Stimulated activated CD8-positive, alpha-beta memory T cell treated with anti-CD3 and anti-CD28 coated beads, Interleukin-7, amount 100 ng/mL, for 4 hours (primary cell): Measurements from ENCODE around the gene ANKRD53.
A peak's percentile ranks its signal among the peaks of the same experiment; 100 is the strongest.
"Not testable (repeated sequence)": the region's sequence is repeated elsewhere in the genome, so short reads cannot be mapped to it uniquely, and the experiment has no call there.

ENCODE experiments used
- DNase-seq, 2 donors: peaks; one replicate each; pipeline ENCODE4 v3.0.0-alpha.2; 2020; ENCODE audit warnings: low read depth in 2 of 2

The ANKRD53 gene

GRCh38 chr2:70991142-70991541 is 12.7 kb downstream of the ANKRD53 start:
- no peak for DNase-seq

GRCh38 chr2:70991742-70992141 is 13.3 kb downstream of the ANKRD53 start:
- DNase-seq, result no peak

DNA sequence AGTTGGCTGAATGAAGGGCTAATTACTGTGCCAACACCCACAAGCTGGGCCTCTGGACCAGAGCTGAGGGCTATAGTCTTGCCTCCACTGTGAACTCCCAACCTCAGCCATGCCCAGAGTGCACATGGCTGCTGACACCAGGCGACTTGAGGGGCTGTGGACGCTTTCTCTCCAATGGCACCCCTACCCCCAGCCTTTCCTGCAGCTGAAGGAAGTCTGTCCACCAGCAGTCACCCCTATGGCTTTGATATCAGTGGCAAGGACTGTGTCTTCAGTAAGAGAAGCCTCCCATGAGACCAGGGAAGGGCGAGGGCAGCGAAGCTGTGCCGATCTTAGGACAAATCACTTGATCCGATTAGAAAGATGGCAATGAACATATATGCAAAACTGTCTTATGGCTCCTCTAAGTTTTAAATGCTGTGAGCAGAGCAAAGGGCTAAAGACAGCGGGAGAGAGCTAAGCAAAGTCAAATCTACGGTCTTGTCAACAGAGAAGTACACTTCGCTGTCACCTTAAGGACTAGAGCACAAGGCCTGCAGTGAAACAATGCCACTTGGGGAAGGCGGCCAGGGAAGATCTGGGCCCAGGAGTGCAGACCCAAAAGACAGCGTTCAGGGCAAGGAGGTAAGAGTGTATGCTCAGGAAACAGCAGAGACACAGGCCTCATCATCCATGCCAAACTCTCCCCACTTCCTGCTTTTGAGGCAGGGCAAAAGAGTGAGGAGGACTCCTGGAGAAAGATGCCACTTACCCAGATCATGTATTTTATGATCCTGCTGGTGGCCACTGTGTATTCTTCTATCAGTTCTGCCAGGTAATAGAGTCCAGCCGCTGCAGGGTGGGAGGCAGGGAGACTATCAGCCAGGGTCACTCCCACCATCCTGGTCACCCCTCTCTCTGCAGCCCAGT is 14.8 kb downstream of the ANKRD53 start:
- DNase-seq, result no peak

DNA sequence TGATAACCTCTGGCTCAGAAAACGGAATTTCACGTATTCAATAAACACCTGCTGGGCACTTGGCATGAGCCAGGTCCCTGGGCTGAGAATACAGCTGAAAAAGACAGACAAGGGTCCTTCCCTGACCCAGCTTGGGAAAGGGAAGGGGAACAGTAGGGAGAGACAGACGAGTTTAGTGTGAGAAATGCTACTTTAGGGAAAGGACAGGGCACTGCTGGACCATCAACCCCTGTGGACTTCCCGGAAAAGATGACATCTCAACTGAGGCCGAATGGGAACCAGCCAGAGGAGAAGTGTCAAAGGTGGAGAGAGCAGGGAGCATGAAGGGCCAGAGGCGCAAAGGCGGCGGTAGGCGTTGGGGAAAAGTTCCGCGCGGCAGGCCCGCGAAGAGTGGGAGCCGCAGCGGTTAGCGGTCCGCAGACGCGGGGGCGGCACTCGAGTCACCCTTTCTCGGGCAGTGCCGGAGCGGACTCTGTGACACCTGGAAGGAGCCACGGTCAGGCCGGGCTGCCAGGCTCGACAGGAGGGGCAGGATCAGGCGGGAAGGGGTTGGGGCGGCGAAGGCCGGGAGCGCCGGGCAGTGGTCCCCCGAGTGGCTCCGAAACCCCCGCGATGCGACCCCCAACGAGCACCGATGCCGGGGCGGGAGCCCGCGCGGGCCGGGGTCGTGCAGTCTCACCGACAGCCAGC is 15.7 kb downstream of the ANKRD53 start:
- peak in 1 of 2 donors; percentile 50 for DNase-seq

DNA sequence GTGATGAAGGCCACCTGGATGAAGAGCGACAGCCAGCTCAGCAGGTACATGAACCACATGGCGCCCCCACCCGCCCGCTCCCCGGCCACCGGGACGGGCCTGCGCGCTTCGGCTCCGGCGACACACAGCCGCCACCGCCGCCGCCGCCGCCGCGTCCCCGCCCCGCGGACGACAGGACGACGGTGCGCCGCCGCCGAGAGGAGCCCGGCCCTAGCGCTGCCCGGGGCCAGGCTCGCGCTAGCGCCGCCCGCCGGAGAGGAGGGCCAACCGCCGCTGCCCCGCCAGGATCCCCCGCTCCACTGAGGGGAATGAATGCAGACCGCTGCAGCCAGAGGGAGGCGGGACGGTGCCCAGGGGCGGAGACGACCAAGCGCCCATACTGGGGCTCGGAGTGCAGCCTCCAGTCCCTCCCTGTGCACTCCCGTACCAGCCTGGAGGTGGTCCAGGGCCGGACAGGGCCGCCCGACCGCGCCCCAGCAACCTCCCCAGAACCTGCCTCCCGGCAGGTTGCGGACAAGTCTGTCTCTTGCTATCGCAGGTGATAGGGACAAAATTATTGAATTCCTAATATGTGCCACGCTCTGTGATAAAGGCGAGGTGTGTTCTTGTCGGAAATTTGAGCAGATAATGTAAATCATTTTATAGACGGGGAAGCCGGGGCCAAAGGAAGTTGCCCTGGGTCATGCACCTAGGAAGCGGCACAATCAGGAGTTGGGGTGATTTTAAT is 16.4 kb downstream of the ANKRD53 start, which contains the start of gene TEX261:
Gene TEX261, minus strand, starts transcription at position 175 of the 727 bp plus-strand sequence. Its CDS starts 116 bp downstream, at position 59.
- peak; percentile 68 to 89 for DNase-seq

GRCh38 chr2:70995426-70995729 is 16.9 kb downstream of the ANKRD53 start:
- peak; percentile 33 to 40 for DNase-seq

GRCh38 chr2:70998885-70999284 is 20.5 kb downstream of the ANKRD53 start:
- DNase-seq, result not testable (repeated sequence)

- no peak for DNase-seq
These were observed 20.9 kb downstream of the ANKRD53 start for GRCh38 chr2:70999362-70999761.

GRCh38 chr2:70999931-71000330 is 21.5 kb downstream of the ANKRD53 start:
- DNase-seq, result not testable (repeated sequence)

DNA sequence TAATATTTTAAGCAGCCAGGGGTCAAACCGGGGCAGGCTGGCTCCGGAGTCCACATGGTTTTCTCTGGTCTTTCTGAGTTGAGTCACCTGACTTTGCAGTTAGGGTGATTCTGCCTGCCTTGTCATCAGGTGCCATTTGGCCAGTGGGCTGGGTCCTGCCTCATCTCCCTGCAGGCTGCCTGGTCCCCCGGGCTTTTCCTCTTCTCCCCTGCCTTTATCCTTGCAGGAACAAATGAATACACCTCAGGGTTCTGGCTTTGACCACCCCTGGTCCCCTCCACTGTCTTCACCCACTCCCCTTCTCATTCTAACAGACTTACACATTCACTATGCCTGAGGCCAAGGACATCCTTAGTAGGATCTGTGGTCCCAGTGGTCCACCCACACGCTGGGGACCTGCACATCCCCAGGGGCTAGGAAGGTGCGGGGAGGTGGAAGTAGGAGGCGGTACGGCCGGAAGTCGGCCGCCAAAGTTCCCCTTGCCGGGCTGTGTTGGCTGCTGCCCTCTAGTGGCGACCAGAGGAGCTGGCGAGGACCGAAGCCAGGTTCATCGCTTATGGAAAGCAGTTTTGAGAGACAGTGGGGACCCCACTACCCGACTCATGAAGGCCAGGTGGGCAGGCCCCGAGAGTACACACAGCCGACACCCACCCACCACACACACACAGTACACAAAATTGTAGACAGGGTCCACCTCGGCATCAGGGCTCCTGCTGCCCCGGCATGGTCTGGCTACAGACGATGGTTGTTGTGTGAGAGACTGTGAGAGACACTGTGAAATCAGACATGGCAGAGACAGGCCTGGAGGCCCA is 22.6 kb downstream of the ANKRD53 start:
- DNase-seq, result peak; percentile 67 to 68

- no peak for DNase-seq
These were observed 23.1 kb downstream of the ANKRD53 start for GRCh38 chr2:71001592-71001927.

DNA sequence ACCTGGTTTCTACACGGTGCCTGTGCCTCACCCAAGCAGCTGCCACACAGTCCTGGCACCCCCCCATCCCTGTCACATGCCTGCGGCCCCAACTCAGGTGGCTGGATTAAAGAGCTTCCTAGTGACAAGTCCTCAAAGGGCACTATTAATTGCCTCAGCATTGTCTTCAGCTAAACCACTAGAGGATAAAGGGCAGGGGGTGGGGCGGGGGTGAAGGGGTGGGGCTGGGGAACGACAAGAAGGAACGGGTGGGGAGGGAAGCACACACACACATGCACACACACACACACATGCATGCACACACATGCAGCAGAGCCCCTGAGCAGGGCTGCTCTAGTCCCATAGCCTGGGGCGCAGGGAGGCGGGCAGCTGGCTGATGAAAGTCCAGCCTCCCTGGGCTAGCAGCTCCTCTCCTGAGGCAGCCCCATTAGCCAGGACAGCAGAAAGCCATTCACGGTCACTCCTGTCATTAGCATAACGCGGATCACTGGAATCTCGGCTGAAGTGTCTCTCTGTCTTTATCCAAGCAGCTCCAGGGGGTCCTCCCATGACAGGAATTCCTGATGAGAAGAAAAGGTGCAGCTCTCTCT is 23.6 kb downstream of the ANKRD53 start:
- no peak for DNase-seq

DNA sequence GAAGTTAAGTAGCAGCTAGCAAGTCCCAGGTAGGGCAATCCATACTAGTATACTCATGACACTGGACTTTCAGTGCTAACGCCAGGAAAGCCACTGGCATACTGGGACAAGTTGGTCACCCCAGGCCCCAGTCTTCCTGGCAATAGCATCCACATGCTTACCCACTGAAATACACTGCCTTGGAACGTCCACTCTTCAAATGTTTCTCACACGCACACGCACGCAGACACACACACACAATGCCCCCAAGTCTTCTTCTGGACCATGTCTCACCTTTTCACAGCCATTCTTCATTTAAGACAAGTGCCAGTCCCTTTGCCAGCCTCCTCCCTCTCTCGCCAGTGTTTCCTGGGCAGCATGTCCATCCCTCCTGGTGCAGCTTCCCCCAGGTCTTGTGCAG is 25.0 kb downstream of the ANKRD53 start:
- no peak for DNase-seq

GRCh38 chr2:71003966-71004755 is 25.7 kb downstream of the ANKRD53 start:
- no peak for DNase-seq

DNA sequence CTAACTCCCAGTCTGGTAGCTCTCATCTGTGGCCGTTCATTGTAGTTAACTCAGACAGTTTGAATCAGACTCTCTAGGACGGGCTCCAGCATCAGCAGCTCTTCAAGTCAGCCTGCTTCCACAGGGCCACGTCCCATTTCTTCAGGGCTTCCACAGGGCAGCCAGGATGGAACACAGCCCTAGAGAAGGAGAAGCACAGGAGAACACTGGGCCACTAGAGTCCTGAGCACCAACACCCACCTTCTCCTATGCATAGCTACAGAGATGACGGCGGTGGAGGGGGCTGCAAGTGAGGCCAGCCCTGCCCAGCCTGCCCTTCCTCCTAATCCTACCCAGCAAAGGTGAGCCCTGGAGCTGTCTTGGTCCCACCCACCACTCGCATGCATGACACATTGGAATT is 26.4 kb downstream of the ANKRD53 start:
- no peak for DNase-seq

GRCh38 chr2:71005271-71006202 is 27.1 kb downstream of the ANKRD53 start:
- DNase-seq, result no peak

- no peak for DNase-seq
These were observed 27.9 kb downstream of the ANKRD53 start for GRCh38 chr2:71006323-71006722.

GRCh38 chr2:71006955-71007799 is 28.7 kb downstream of the ANKRD53 start:
- no peak for DNase-seq
